ENCODE results near the gene FEN1.

DNA sequence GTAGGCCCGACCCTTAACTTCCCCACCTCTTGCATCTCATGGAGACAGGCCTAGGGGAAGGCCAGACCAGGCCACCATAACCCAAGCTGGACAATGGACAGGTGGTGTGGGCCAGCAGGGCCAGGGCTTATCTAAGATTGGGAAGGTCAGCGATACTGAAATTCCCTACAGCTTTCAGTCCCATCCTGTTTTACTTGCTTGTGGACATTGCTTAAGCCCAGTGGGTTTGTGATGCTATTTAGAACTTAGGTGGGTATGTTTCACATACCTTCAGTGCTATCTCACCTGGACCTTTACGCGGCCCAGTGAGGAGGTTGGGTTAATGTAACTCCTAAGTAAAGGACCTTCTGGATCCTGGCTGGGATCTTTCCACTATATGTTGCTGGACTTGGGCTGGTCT, 37.1 kb downstream of the FEN1 start:
- TF ChIP-seq, protein P1, sequence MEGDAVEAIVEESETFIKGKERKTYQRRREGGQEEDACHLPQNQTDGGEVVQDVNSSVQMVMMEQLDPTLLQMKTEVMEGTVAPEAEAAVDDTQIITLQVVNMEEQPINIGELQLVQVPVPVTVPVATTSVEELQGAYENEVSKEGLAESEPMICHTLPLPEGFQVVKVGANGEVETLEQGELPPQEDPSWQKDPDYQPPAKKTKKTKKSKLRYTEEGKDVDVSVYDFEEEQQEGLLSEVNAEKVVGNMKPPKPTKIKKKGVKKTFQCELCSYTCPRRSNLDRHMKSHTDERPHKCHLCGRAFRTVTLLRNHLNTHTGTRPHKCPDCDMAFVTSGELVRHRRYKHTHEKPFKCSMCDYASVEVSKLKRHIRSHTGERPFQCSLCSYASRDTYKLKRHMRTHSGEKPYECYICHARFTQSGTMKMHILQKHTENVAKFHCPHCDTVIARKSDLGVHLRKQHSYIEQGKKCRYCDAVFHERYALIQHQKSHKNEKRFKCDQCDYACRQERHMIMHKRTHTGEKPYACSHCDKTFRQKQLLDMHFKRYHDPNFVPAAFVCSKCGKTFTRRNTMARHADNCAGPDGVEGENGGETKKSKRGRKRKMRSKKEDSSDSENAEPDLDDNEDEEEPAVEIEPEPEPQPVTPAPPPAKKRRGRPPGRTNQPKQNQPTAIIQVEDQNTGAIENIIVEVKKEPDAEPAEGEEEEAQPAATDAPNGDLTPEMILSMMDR (IDR thresholded peaks at IDR 0.05): no peak
- no peak for TF ChIP-seq POLR2A (IDR thresholded peaks at IDR 0.05)

Measured in body of pancreas (tissue), 4 donors.